Measurements from ENCODE around the gene PHYHD1.

Gene PHYHD1

GRCh38 chr9:128986671-128987070, 65.9 kb downstream of the PHYHD1 start:
- DNase-seq = no peak

GRCh38 chr9:128987805-128988204, 67.0 kb downstream of the PHYHD1 start:
- no peak for DNase-seq
